MCF 10A (cell line): ENCODE results near the gene FBXL14. TPM values are rescaled to one million over a fixed set of nuclear protein-coding genes. Genes with fewer than 3 reads are reported as not detected.
"Not testable (repeated sequence)": the region's sequence is repeated elsewhere in the genome, so short reads cannot be mapped to it uniquely, and the experiment has no call there.

Experiments used
- BruUV-seq: library from RNA; stranded (reverse); fragments of 400-500 nt; replicated peaks from 2 replicates; lab custom pipeline; 2021; lab: Mats Ljungman, UMichigan
- CTCF ChIA-PET: fragments of 300-600 bp; sonication (Branson Sonifier 250); formaldehyde crosslinking; extraction: SDS; loops from one replicate; lab custom pipeline; 2021; ENCODE audit warnings: antibody characterized with exemption, inconsistent platforms; lab: Yijun Ruan, JAX
- POLR2A ChIA-PET: fragments of 300-600, 350-650 bp; sonication (Branson Sonifier 250); formaldehyde crosslinking; extraction: SDS; loops from one replicate; lab custom pipeline; 2020; ENCODE audit warnings: antibody characterized with exemption, inconsistent platforms; lab: Yijun Ruan, JAX
- DNase-seq: peaks from one replicate; pipeline ENCODE4 v3.0.0-alpha.2; 2018; ENCODE audit not compliant: unreplicated experiment
- H3K27ac Mint-ChIP-seq: one replicate; pipeline ENCODE4 v1.8.0; 2022; ENCODE audit warnings: mild to moderate bottlenecking, low read depth, mixed read lengths; ENCODE audit not compliant: unreplicated experiment
- H3K27me3 Mint-ChIP-seq: one replicate; pipeline ENCODE4 v1.8.0; 2022; ENCODE audit warnings: mixed read lengths; ENCODE audit not compliant: insufficient read depth, unreplicated experiment
- H3K36me3 Mint-ChIP-seq: one replicate; pipeline ENCODE4 v1.8.0; 2022; ENCODE audit warnings: mild to moderate bottlenecking, moderate library complexity, mixed read lengths; ENCODE audit not compliant: insufficient read depth, unreplicated experiment
- H3K4me1 Mint-ChIP-seq: one replicate; pipeline ENCODE4 v1.8.0; 2022; ENCODE audit warnings: mixed read lengths; ENCODE audit not compliant: insufficient read depth, unreplicated experiment
- H3K4me3 Mint-ChIP-seq: one replicate; pipeline ENCODE4 v1.8.0; 2022; ENCODE audit warnings: mild to moderate bottlenecking, moderate library complexity, mixed read lengths; ENCODE audit not compliant: unreplicated experiment
- H3K9me3 Mint-ChIP-seq: one replicate; pipeline ENCODE4 v1.8.0; 2022; ENCODE audit warnings: mixed read lengths; ENCODE audit not compliant: unreplicated experiment
- intact Hi-C: fragments of 100-400 bp; cut with micrococcal nuclease; formaldehyde crosslinking; loops from 2 replicates; pipeline ENCODE4 v1.14.1; 2022
- total RNA-seq: library from RNA; stranded (reverse); gene quantifications from 2 replicates; pipeline ENCODE4 v1.2.3, GENCODE V29; 2022
- TF ChIP-seq, protein P1 (sequence below): fragments of 200-600 bp; IDR thresholded peaks from one replicate; pipeline ENCODE4 v1.8.0; 2022; ENCODE audit warnings: antibody characterized with exemption, mild to moderate bottlenecking; ENCODE audit not compliant: unreplicated experiment

The FBXL14 gene
- total RNA-seq, 1 experiment from 2014 or later, result 9.4 TPM

DNA sequence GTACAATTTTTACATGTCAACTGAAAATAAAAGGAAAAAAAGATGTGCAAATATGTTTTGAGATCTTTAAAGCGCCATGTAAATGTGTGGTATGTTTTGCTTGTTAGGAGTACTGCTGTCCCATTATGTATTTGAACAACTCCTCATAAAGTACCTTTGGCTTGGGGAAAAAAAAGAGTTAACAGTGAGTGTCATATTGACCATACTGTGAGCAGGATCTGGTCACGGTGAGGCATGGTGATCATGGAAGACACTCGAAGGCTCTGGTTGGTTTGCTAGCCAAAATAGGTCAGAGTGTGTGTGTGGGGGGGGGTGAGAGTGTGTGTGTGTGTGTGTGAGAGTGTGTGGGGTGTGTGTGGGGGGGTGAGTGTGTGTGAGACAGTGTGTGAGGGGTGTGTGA, 10.1 kb upstream of the FBXL14 start:
- TF ChIP-seq, protein P1, sequence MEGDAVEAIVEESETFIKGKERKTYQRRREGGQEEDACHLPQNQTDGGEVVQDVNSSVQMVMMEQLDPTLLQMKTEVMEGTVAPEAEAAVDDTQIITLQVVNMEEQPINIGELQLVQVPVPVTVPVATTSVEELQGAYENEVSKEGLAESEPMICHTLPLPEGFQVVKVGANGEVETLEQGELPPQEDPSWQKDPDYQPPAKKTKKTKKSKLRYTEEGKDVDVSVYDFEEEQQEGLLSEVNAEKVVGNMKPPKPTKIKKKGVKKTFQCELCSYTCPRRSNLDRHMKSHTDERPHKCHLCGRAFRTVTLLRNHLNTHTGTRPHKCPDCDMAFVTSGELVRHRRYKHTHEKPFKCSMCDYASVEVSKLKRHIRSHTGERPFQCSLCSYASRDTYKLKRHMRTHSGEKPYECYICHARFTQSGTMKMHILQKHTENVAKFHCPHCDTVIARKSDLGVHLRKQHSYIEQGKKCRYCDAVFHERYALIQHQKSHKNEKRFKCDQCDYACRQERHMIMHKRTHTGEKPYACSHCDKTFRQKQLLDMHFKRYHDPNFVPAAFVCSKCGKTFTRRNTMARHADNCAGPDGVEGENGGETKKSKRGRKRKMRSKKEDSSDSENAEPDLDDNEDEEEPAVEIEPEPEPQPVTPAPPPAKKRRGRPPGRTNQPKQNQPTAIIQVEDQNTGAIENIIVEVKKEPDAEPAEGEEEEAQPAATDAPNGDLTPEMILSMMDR, result no peak
- peaks cover 26% of the 10 kb centered on the region for H3K4me1 Mint-ChIP-seq

DNA sequence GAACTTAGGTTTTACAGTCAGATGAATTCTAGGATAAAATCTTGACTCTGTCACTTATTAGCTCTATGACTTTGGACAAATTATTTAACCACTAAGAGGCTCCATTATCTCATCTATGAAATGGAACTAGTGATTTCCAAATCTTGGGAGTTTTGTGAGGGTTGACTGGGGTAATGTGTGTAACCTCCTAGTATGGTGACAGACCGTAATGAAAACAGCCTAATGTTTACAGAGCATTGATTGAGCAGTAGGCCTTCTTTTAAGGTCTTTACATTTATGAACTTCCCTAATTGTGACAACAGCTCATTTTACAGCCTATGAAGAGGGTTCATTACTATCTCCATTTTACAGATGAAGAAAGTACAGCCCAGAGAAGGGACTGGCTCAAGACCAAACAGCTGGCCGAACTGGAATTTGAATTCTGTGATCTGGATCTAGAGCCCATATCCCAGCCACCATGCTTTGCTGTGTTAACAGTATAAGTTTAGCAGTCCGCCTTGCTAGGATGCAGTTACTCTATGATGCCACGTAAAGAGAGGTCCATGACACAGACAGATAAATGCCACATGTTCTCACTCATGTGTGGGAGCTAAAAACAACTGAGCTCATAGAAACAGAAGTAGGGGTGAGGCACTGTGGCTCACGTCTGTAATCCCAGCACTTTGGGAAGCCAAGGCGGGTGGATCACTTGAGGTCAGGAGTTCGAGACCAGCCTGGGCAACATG, 9.1 kb upstream of the FBXL14 start:
- no peak overlapping the region for H3K27ac Mint-ChIP-seq
- peaks cover 23% of the 10 kb centered on the region for H3K4me1 Mint-ChIP-seq
- intact Hi-C loops, result no loop called here

More for the DNA sequence above, 10.1 kb upstream of the FBXL14 start:
- peaks cover 5% of the 10 kb centered on the region for H3K36me3 Mint-ChIP-seq
- H3K27ac Mint-ChIP-seq, result peak overlapping the region; percentile 86
- intact Hi-C loops, result no loop called here
- no peaks in the 10 kb centered on the region for H3K9me3 Mint-ChIP-seq
- no peaks in the 10 kb centered on the region for H3K27me3 Mint-ChIP-seq
- POLR2A ChIA-PET, result interaction anchor here (1.8 to 2.5 kb wide), 4 partner anchors 11 to 490 kb away, joined by 6 to 59 read pairs (median 13); partner anchors contain the start of gene FBXL14
- no peak for DNase-seq
- CTCF ChIA-PET, result interaction anchor here (0.6 to 2.2 kb wide), 2 partner anchors 472 to 487 kb away, joined by 3 to 15 read pairs; no protein-coding TSS in a partner anchor
- BruUV-seq, result no TSS peak
- H3K4me3 Mint-ChIP-seq, result peak overlapping the region; percentile 77

DNA sequence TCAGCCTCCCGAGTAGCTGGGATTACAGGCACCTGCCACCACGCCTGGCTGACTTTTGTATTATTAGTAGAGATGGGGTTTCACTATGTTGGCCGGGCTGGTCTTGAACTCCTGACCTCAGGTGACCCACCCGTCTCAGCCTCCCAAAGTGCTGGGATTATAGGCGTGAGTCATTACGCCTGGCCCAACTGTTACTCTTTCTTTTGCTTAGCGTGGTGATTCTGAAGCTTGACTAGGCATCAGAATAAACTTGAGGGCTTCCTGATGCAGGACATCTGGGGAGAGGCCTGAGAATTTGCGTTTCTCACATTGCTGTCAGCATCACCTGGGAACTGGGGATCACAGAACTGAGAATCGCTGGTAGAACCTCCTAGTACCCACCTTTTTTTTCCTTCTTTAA, 8.3 kb upstream of the FBXL14 start:
- BruUV-seq, H3K27me3 Mint-ChIP-seq, intact Hi-C loops, H3K36me3 Mint-ChIP-seq, H3K27ac Mint-ChIP-seq, DNase-seq, H3K9me3 Mint-ChIP-seq, H3K4me3 Mint-ChIP-seq: not testable (repeated sequence)
- peaks cover 22% of the 10 kb centered on the region for H3K4me1 Mint-ChIP-seq
- POLR2A ChIA-PET, result interaction anchor here (0.7 to 1.7 kb wide), 3 partner anchors 8 to 149 kb away, joined by 3 to 8 read pairs (median 3); partner anchors contain the start of gene FBXL14
- CTCF ChIA-PET, result interaction anchor here (0.6 to 2.5 kb wide), 6 partner anchors 8 to 485 kb away, joined by 3 to 8 read pairs (median 3); partner anchors contain the start of gene FBXL14

More for the DNA sequence above, 9.1 kb upstream of the FBXL14 start:
- DNase-seq, result no peak
- BruUV-seq, result no TSS peak
- peaks cover 5% of the 10 kb centered on the region for H3K36me3 Mint-ChIP-seq
- POLR2A ChIA-PET, result interaction anchor here (0.6 to 1.7 kb wide), 5 partner anchors 9 to 487 kb away, joined by 3 to 8 read pairs (median 3); partner anchors contain the start of gene FBXL14
- TF ChIP-seq, protein P1, result no peak
- no peak overlapping the region for H3K4me3 Mint-ChIP-seq
- H3K9me3 Mint-ChIP-seq, result no peaks in the 10 kb centered on the region
- H3K27me3 Mint-ChIP-seq, result no peaks in the 10 kb centered on the region
- CTCF ChIA-PET, result interaction anchor here (0.6 to 1.3 kb wide), 6 partner anchors 9 to 686 kb away, joined by 3 to 5 read pairs (median 3); partner anchors contain the start of gene FBXL14

DNA sequence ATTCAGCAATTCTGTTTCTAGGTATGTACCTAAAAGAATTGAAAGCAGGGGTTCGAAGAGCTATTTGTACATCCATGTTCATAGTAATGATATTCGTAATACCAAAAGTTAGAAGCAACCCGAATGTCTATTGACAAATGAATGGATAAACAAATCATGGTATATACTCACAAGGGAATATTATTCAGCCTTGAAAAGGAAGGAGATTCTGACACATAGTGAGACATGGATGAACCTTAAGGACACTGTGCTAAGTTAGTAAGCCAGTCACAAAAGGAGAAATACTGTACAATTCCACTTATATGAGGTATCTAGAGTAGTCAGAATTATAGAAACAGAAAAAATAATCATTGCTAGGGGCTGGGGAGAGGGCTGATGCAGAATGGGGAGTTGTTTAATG, 4.4 kb upstream of the FBXL14 start:
- Mint-ChIP-seq H3K36me3 (no peaks in the 10 kb centered on the region), H3K4me1 (peaks cover 7% of the 10 kb centered on the region), H3K4me3 (no peak overlapping the region), H3K9me3 (no peaks in the 10 kb centered on the region), H3K27me3 (no peaks in the 10 kb centered on the region), H3K27ac (no peak overlapping the region)
- intact Hi-C loops, result no loop called here
- TF ChIP-seq, protein P1, result no peak
- DNase-seq, result no peak
- ChIA-PET POLR2A (no interaction called here), CTCF (interaction anchor here (2.0 kb wide), 1 partner anchor 481 kb away, joined by 7 read pairs; no protein-coding TSS in a partner anchor)
- no TSS peak for BruUV-seq
